ENCODE results near the gene MKX. TPM values are rescaled to one million over a fixed set of nuclear protein-coding genes. Genes with fewer than 3 reads are reported as not detected.

Gene MKX
- total RNA-seq, 4 donors from 2014 or later = 19.2 to 35.5 (median 23.7) TPM

DNA sequence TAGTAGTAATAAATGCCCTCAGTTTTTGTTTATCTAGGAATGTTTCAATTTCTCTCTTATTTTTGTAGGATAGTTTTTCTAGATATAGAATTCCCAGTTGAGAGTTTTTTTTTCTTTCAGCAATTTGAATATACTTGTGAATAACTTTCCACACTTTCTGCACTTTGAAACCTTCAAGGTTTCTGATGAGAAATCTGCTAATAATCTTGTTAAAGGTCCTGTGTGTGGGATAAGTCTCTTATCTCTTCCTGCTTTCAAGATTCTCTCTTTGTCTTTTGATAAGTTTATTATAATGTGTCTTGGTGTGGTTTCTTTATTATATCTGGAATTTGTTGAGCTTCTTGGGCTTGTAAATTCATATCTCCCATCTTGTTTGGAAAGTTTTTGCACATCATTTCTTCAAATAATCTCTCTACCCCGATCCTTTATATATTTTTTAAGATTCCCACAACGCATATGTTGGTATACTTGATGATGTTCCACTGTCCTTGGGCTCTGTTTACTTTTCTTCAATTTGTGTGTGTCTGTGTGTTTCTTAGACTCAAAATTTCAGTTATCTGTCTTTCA, 103.5 kb downstream of the MKX start:
- H3K9me3 ChIP-seq = no peaks in the 10 kb centered on the region
- no peaks in the 10 kb centered on the region for H3K36me3 ChIP-seq
- no peak overlapping the region for H3K4me3 ChIP-seq
- DNase-seq (ENCODE audit: extremely low spot score) = no peak
- 94% methylated on average over 2 of the region's 2 CpGs for WGBS
- H3K27me3 ChIP-seq = no peaks in the 10 kb centered on the region
- TF ChIP-seq POLR2A (IDR thresholded peaks at IDR 0.05; ENCODE audit: low read depth) (no peak), EP300 (IDR thresholded peaks at IDR 0.05) (no peak), CTCF (IDR thresholded peaks at IDR 0.05) (no peak), POLR2AphosphoS5 (IDR thresholded peaks at IDR 0.05) (no peak)
- no peak overlapping the region for H3K27ac ChIP-seq (replicated peaks in 1 of 4)
- intact Hi-C loops (cut with DNase I) = no loop called here
- H3K4me1 ChIP-seq = peaks cover 0 to 11% (median 3%) of the 10 kb centered on the region in 4 donors

DNA sequence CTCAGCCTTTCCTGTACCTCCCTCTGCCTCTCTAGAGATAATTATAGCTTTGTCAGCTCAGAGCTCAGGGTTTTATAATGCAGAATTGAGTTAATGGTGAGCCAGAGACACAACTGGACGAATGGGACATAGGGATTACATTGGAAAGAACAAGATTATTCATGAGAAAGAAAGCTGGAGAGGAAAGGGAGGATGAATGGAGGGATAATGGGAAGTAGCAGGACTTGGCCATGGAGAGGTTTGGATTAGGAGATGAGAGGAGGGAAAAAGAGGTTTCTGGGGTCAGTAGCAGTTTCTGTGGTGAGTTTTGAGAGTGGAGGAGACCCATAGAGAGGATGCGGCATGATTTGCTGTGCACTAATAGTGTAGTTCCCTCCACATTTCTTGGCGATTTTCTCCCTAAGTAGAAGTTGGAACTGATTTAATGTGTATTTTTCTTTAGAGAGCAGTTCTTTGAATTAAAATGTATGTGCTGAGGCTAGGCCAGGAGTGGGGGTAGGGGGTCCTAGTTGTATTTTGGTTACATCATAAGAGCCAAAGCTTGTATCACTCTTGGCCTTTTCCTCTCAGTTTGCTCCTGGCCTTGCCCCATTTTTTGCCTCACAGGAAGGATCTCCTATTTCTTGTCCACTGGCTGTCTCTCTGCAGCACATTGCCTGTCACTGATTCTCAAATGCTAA, 107.4 kb downstream of the MKX start:
- WGBS = 67% methylated on average over 3 of the region's 3 CpGs
- Histone ChIP-seq H3K27me3 (no peaks in the 10 kb centered on the region), H3K4me3 (no peak overlapping the region), H3K9me3 (no peaks in the 10 kb centered on the region), H3K27ac (replicated peaks in 1 of 4) (no peak overlapping the region), H3K4me1 (no peaks in the 10 kb centered on the region), H3K36me3 (no peaks in the 10 kb centered on the region)
- TF ChIP-seq POLR2AphosphoS5 (IDR thresholded peaks at IDR 0.05) (no peak), EP300 (IDR thresholded peaks at IDR 0.05) (no peak), CTCF (IDR thresholded peaks at IDR 0.05) (no peak), POLR2A (IDR thresholded peaks at IDR 0.05; ENCODE audit: low read depth) (no peak)
- intact Hi-C loops (cut with DNase I) = no loop called here
- DNase-seq (ENCODE audit: extremely low spot score) = no peak

GRCh38 chr10:27637601-27638000, 108.0 kb downstream of the MKX start:
- H3K27ac ChIP-seq (replicated peaks in 1 of 4) = no peak overlapping the region
- H3K36me3 ChIP-seq = no peaks in the 10 kb centered on the region
- no peak overlapping the region for H3K4me3 ChIP-seq
- no peaks in the 10 kb centered on the region for H3K27me3 ChIP-seq
- WGBS = 49% methylated on average over 2 of the region's 2 CpGs
- no peak for DNase-seq (ENCODE audit: extremely low spot score)
- H3K9me3 ChIP-seq = no peaks in the 10 kb centered on the region
- no peaks in the 10 kb centered on the region for H3K4me1 ChIP-seq
- no peak for TF ChIP-seq POLR2A (IDR thresholded peaks at IDR 0.05; ENCODE audit: low read depth)
- TF ChIP-seq EP300 (IDR thresholded peaks at IDR 0.05) = no peak
- TF ChIP-seq CTCF (IDR thresholded peaks at IDR 0.05) = no peak
- TF ChIP-seq POLR2AphosphoS5 (IDR thresholded peaks at IDR 0.05) = no peak
- intact Hi-C loops (cut with DNase I) = no loop called here

GRCh38 chr10:27636816-27637215, 108.8 kb downstream of the MKX start:
- no peaks in the 10 kb centered on the region for H3K36me3 ChIP-seq
- H3K27me3 ChIP-seq = no peaks in the 10 kb centered on the region
- intact Hi-C loops (cut with DNase I) = no loop called here
- no peaks in the 10 kb centered on the region for H3K9me3 ChIP-seq
- TF ChIP-seq EP300 (IDR thresholded peaks at IDR 0.05) (no peak), CTCF (IDR thresholded peaks at IDR 0.05) (no peak), POLR2A (IDR thresholded peaks at IDR 0.05; ENCODE audit: low read depth) (no peak), POLR2AphosphoS5 (IDR thresholded peaks at IDR 0.05) (no peak)
- 94% methylated on average over 1 of the region's 1 CpG for WGBS
- H3K4me3 ChIP-seq = no peak overlapping the region
- H3K27ac ChIP-seq (replicated peaks in 1 of 4) = no peak overlapping the region
- no peaks in the 10 kb centered on the region for H3K4me1 ChIP-seq
- no peak for DNase-seq (ENCODE audit: extremely low spot score)

All from esophagus muscularis mucosa (tissue), 4 donors.